HG03066 (cell line): ENCODE measurements around the gene SEMA6A.
"Not testable (repeated sequence)": the region's sequence is repeated elsewhere in the genome, so short reads cannot be mapped to it uniquely, and the experiment has no call there.

ENCODE experiments used
- ATAC-seq: cut with Tn5 transposase; IDR thresholded peaks from one replicate; pipeline ENCODE4 v1.9.1; 2021; ENCODE audit warnings: low read depth; ENCODE audit not compliant: unreplicated experiment

The SEMA6A gene

DNA sequence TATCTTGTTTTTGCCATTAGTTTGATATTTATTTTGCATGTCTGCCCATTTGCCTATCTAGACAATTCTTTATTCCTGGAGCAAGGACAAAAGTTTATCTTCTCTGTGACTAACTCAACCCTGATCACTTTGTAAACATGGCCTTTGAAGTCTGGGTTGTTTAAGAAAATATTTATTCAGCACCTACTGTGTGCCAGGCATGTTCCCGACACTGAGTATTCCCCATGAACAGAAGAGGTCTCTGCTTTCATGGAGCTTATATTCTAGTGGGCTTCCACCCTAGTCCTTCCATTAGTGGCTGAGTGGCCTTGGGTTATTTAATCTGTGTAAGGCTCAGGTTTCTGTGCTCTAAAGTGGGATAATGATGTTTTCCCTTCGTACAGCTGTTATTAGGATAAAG, 49.7 kb downstream of the SEMA6A start:
- ATAC-seq: no peak

DNA sequence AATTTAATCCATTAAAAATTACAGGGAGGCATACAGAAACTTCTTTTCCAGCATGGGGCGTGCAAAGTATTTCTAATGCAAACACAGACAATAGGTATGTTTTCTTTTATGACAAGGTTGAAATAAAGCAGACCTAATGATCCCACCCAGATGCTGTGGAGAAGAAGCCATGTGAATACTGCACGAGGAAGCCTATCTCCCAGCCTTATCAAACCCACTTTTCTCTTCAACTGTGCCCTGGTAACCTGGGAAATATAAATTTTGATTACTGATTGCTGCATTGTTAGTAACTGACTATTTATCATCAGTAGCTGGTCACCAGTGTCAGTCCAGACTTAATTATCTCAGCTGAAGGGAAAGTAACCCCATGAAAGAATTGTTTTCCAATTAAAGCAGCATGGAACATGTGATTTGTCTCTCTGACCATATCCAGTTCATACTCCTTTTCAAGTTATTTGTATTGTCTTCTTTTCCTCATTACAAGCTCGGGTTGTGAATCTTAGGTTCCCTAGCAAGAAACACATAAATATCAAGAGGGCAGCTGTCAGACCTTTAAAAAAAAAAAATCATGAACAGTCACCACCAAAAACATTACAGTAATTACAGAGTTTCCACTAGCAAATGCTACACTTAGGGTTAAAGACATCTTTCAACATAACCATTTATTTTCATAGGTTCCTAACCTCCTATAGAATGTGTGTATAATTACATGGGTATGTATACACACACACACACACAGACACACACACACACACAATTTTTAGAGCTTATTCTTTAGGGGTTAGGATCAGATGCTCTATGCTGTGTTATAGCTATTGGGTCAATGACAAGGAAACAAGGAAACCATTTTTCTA, 50.3 kb downstream of the SEMA6A start:
- ATAC-seq: no peak

DNA sequence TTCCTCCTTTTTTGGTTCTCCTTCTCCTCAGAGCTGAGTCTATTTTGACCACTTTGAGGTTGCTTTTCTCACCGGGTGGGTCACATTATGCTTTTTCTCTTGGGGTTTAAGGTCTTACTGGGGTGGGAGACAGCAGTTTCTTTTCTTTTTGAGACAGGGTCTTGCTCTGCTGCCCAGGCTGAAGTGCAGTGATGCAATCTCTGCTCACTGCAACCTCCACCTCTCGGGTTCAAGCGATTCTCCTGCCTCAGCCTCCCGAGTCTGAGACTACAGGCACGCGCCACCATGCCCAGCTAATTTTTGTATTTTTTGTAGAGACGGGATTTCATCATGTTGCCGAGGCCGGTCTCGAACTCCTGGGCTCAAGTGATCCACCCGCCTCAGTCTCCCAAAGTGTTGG, 51.4 kb downstream of the SEMA6A start:
- not testable (repeated sequence) for ATAC-seq

- no peak for ATAC-seq
Measured at GRCh38 chr5:116522356-116523136, 52.1 kb downstream of the SEMA6A start.

DNA sequence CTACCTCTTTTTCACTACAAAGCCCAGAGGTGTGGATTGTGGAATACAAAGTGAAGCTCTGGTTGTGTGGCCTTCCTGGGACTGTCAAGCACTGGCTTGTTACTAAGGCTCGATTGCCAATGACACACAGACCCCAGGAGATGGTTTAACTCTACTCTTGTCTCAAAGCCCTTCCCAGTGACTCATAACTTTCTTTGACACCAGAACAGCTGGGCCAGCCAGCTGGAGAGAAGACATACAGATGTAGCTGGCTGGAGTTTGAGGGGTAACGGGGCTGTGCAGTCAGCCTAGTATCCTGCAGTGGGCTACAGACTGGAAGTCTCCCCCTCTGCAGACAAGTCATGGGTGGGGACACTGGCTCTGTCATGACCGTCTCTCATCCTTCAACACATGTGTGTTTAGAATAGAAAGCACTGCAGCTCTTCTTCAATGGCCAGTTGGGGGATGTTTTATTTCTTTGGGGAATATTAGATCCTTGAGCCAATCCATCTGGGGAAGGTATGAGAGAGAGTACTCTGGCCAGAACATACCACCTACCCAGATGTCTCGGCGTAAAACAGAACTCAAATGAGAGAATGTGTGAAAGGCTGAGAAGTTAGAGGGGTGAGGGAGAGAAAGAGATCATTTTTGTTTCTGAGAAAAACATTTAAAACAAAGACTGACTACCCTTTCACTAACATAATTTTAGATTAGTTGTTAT, 53.3 kb downstream of the SEMA6A start:
- ATAC-seq: no peak

- ATAC-seq: no peak
Measured at GRCh38 chr5:116520771-116521170, 53.9 kb downstream of the SEMA6A start.

- ATAC-seq: no peak
Measured at GRCh38 chr5:116518423-116518822, 56.2 kb downstream of the SEMA6A start.

DNA sequence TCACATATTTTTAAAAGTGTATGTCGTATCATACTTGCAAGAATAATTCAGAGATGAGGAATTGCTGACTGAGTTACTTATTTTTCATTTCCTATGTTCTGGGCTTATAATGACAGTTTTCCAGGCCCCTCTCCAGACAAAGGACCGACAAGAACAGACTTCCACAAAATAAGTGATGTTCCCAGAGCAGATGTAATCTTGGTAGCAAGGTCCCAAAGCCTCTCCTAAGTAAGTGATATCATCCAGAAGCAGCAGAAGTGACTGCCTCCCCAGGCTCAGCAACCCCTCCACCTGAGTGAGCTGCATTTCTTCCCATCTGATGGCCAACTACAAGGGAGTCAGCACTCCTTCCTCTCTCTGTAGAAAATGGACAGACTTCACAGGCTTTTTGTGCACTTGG, 57.1 kb downstream of the SEMA6A start:
- no peak for ATAC-seq

- ATAC-seq: no peak
Measured at GRCh38 chr5:116516021-116516420, 58.6 kb downstream of the SEMA6A start.

DNA sequence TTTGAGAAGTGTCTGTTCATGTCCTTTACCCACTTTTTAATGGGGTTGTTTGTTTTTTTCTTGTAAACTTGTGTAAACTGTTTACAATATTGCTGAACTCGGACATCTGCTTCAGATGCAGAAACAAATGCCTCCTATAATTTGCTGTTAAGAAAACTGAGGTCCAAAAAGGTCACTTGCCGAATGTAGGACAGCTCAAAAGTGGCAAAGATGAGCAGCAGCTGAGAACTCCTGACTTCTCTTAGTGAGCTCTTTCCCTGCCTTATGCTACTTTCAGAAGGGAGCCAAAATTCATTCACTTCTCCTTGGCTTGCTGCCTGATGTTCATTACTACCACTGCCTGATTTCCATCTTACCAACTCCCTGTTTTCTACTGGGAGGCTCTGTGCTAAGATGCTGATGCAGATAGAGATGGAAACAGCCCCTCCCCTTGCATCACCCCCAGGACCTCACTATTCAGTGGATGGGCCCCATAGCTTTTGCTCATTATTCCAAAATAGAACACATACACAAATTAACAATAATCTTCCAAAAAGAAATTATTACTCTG, 60.1 kb downstream of the SEMA6A start:
- ATAC-seq: no peak

- no peak for ATAC-seq
Measured at GRCh38 chr5:116510517-116510916, 64.1 kb downstream of the SEMA6A start.

GRCh38 chr5:116509483-116510244, 65.0 kb downstream of the SEMA6A start:
- ATAC-seq: no peak

GRCh38 chr5:116508835-116509234, 65.8 kb downstream of the SEMA6A start:
- no peak for ATAC-seq

DNA sequence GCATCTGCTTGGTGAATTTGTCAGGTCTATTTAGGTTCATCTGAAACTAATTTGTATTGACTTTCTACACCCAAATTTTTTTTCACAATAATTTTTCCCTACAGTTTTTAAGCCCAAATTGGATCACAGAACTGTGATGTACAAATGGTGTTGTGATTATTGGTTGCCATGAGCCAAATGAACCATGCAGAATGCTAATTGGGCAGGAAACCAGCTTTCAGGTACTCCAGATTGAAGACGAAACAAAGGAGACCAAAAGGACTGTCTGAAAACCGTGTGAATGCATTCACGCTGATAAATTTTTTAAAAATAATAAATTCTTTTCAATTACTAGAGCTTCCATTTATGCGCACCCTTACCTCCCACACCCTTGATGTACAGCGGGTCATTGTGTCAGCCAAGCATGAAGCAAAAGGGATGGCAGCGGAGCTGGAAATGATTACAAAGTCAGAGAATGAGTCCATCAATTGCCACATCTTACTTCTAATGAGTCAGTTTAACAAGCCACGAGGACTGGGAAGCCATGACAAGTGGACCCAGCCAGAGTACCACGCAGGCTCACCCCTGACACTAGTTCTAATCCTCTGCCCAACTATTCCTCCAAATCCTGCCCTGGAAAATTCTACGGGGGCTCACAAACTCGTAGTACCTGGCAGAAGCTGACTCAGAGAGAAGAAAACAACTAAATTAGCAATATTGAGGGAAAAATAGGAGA, 66.5 kb downstream of the SEMA6A start:
- no peak for ATAC-seq

DNA sequence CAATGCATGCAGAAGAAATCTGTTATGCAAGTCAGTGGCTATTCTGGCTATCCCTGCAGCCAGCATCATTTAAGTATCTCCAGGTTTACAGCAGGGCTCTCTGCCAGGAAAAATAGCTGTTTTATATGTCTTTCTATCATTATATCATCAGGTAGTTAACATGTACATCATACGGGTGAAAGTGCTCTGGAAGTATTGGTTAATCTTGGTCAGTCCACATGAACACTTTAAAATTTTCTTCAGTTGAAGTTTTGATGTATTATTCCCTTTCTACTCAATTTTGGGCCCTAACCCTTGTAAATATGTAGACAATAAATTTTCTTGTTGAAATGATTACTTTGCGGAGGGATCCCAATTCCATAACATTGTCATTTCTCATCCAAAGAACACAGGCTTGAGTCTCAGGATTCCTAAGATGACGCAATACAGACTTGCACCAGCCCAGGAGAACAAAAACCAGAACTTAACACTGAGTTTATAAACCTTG, 67.5 kb downstream of the SEMA6A start:
- no peak for ATAC-seq

- ATAC-seq: no peak
Measured at GRCh38 chr5:116506488-116506887, 68.1 kb downstream of the SEMA6A start.

- no peak for ATAC-seq
Measured at GRCh38 chr5:116504593-116505166, 69.9 kb downstream of the SEMA6A start.

GRCh38 chr5:116502616-116503015, 72.0 kb downstream of the SEMA6A start:
- ATAC-seq: no peak

DNA sequence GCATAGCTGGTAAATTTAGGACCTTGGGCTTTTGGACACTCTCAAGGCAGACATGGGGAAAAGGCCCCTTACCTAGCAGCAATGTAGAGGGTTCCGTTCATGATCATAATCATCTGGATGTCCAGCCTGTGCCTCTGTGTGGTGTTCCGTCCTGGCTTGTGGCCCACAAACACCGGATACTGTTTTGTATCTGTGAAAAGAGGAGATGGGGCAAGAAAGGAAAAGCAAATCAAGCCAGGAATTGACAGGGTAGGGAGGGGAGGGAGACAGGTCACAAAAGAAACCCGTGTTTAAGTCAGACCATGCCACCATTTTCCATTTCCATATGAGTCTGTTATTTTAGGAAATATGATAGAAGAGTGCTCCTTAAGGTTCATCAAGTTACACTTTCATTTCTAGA, 72.5 kb downstream of the SEMA6A start:
- no peak for ATAC-seq
